ENCODE results near the gene ADCK2.
A peak's percentile ranks its signal among the peaks of the same experiment; 100 is the strongest.
"Not testable (repeated sequence)": the region's sequence is repeated elsewhere in the genome, so short reads cannot be mapped to it uniquely, and the experiment has no call there.

Gene ADCK2, protein sequence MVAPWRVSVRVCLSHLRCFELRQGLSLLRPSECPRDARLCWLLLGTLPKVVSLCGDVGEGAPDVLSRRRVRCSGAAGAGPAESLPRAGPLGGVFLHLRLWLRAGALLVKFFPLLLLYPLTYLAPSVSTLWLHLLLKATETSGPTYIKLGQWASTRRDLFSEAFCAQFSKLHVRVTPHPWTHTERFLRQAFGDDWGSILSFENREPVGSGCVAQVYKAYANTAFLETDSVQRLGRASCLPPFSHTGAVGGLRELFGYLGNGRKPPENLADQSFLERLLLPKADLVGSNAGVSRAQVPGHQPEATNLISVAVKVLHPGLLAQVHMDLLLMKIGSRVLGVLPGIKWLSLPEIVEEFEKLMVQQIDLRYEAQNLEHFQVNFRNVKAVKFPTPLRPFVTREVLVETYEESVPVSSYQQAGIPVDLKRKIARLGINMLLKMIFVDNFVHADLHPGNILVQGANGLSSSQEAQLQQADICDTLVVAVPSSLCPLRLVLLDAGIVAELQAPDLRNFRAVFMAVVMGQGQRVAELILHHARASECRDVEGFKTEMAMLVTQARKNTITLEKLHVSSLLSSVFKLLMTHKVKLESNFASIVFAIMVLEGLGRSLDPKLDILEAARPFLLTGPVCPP

DNA sequence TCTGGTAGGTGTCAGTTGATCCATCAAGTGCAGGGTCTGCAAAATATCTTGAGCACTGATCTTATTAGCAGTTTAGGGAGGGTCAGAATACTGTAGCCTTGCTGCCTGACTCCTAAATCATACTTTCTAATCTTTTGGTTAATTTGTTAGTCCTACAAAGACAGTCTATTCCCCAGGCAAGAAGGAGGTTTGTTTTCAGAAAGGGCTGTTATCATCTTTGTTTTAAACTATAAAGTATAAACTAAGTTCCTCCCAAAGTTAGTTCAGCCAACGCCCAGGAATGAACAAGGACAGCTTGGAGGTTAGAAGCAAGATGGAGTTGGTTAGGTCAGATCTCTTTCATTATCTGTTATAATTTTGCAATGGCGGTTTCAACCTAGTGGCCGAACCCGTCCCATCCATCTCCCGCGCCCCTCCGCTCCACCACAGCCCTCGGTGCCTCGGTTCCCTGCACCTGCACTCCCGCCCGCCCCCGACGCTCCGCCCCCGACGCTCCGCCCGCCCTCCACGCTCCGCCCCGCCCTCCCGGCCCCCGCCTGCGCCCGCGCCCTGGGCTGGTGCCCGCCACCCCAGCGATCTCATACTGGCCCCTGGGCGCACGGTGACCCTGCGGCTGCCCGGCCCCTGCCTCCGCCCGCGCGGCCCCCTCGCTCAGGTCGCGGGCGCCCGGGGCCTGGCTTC, at the start of gene ADCK2:
ADCK2 (plus strand) TSS at position 564 of the 681 bp plus-strand sequence. CDS start 386 bp downstream, outside the sequence.
- ATAC-seq = peak; percentile 82
- H3K9me3 Mint-ChIP-seq = no peaks in the 10 kb centered on the region
- H3K27ac Mint-ChIP-seq = peak within 1 kb of the TSS; percentile 84
- peak within 1 kb of the TSS; percentile 86 for H3K4me3 Mint-ChIP-seq
- no peak for DNase-seq (ENCODE audit: low spot score in 2 of 2)
- peaks cover 22% of the 10 kb centered on the region for H3K4me1 Mint-ChIP-seq
- H3K36me3 Mint-ChIP-seq = peaks cover 5% of the 10 kb centered on the region

DNA sequence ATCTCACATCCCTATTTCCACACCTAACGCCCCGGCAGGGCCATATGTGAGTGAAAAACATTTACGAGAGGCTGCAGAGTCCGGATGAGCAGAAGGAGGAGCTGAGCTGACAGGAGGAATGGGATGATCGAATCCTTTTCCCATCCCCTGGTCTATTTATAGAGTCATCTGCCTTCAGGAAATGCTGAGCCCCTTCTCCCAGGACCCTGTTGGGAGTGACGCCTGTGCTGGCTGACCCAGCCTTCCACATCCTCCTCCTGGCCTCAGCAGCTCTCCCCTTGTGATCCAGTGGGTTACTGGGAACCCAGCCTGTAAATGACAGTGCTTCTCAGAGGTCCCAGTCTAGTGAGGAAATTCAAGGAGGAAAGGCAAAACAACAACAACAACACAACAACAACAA, 48.8 kb upstream of the ADCK2 start:
- Mint-ChIP-seq H3K36me3 (no peaks in the 10 kb centered on the region), H3K9me3 (no peaks in the 10 kb centered on the region), H3K4me1 (no peaks in the 10 kb centered on the region), H3K4me3 (no peak overlapping the region), H3K27ac (no peak overlapping the region)
- ATAC-seq (no peak), DNase-seq (ENCODE audit: low spot score in 2 of 2) (no peak)

DNA sequence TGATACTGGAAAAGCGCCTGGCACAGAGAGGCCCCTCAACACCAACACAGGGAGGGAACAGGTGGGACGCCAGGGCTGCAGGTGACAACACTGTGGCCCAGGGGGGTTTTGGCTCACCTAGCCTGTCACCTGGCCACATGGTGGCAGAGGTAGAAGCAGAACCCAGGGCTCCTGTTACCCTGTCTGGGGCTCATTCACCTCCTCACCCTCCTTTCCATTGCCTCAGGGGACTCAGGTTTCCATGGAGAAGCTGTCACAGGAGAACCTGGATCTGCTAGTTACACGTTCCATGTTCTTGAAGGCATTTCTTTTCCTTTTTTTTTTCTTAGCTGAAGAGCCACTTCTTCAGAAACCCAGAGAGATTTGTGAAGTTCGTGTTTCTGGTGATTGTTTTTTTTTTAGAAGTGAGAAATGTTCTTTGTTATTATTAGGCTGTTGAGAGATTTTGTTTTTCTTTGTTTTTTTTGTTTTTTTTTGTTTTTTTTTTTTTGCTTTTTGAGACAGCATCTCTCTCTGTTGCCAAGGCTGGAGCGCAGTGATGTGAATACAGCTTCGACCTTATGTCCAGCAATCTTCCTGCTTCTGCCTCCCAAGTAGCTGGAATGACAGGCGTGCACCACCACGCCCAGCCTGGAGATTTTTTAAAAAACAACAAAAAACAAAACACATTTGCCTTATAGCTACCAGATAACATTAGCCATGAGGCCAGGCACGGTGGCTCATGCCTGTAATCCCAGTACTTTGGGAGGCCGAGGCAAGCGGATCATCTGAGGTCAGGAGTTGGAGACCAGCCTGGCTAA, 48.2 kb upstream of the ADCK2 start:
- H3K27ac Mint-ChIP-seq = no peak overlapping the region
- H3K36me3 Mint-ChIP-seq = no peaks in the 10 kb centered on the region
- DNase-seq (ENCODE audit: low spot score in 2 of 2) (no peak), ATAC-seq (no peak)
- no peaks in the 10 kb centered on the region for H3K9me3 Mint-ChIP-seq
- no peaks in the 10 kb centered on the region for H3K4me1 Mint-ChIP-seq
- no peak overlapping the region for H3K4me3 Mint-ChIP-seq

DNA sequence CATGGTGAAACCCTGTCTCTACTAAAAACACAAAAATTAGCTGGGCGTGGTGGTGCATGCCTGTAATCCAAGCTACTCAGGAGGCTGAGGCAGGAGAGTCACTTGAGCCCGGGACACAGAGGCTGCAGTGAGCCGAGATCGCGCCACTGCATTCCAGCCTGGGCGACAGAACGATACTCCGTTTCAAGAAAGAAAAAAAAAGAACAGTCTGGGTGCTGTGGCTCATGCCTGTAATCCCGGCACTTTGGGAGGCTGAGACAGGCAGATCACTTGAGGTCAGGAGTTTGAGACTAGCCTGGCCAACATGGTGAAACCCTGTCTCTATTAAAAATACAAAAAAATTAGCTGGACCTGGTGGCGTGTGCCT, 47.6 kb upstream of the ADCK2 start:
- H3K36me3 Mint-ChIP-seq; ATAC-seq; DNase-seq (ENCODE audit: low spot score in 2 of 2); H3K9me3 Mint-ChIP-seq; H3K4me3 Mint-ChIP-seq; H3K27ac Mint-ChIP-seq; H3K4me1 Mint-ChIP-seq: not testable (repeated sequence)

DNA sequence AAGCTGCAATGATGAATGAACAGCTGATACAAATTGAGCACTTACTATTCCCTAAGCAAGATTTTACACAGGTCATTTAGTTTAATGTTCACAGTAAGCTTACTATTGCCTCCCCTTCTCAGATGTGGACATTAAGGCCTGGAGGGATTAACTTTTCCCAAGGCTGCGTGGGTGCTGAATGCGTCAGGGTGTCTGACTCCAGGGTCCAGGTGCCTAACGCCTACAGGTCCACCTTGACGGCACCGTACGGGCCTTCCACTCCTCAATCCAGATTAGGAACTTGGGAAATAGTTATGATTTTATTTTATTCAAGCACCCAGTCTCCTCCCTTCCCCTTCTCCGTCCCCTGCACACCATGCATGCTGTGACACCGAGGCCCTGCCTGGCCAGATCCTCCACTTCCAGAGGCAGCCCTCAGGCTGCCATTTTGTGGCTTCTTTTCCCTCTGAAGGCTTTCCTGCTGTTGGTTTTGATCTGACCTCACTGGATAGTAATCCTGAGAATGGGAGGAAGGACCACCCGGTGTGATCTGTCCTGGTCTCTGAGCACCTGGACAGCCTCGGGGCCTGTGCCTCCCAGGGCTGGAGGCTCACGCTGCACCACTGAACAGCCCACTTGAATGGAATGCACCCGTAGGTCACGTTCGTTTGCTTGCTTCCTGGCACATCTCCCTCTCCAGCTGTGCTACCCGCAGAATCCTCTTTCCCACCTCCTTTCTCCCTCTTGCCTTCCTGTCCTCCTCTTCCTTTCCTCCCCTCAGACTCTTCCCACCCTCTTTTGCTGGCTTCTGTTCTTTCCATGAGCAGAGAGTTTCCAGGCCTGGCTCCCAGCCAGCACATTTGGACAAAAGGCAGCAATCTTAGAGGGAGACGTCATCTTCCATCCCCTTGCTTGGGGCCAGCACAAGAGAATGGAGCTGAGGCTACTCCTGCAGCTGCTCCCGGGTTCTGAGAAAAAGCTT, 46.6 kb upstream of the ADCK2 start:
- ATAC-seq (no peak), DNase-seq (ENCODE audit: low spot score in 2 of 2) (no peak)
- Mint-ChIP-seq H3K4me1 (no peaks in the 10 kb centered on the region), H3K27ac (no peak overlapping the region), H3K4me3 (no peak overlapping the region), H3K36me3 (no peaks in the 10 kb centered on the region), H3K9me3 (no peaks in the 10 kb centered on the region)

DNA sequence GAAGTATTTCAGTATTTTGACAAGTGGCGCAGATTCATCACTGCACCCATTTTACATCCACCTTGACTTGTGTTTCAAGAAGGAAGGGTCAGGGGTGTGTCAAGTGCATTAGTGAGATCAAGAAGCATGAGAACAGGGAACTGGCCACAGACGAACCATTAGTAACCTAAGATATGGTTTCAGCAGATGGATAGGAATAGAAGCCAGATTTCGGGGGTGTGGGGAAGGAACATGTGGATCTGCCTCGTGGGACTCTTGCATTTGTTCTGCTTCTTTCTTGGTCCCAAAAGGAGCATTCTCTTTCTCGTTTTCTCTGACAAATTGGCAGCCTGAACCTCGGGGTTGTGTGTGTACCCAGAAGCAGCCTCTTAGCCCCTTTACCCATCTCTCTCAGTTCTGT, 41.7 kb upstream of the ADCK2 start:
- Mint-ChIP-seq H3K36me3 (no peaks in the 10 kb centered on the region), H3K27ac (no peak overlapping the region), H3K4me3 (no peak overlapping the region), H3K9me3 (no peaks in the 10 kb centered on the region), H3K4me1 (no peaks in the 10 kb centered on the region)
- ATAC-seq (no peak), DNase-seq (ENCODE audit: low spot score in 2 of 2) (no peak)

DNA sequence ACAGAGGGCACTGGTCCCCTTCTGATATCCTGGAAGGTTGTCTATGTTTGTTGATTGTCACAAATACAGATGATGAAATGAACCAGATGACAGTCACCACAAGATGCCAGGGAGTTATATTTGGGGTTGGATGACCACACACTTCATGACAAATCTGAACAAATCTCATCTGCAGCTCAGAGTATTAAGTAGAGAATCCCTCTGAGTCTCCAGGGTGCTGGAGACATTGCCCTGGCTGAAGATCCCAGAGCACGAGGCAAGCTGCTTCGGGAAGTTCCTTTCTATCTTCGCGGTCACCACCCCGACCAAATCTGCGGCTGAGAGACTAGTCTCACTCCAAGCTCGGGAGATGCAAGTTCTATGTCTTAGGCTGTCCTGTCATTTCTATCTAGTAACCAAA, 41.1 kb upstream of the ADCK2 start:
- Mint-ChIP-seq H3K4me3 (no peak overlapping the region), H3K27ac (no peak overlapping the region), H3K36me3 (no peaks in the 10 kb centered on the region), H3K4me1 (no peaks in the 10 kb centered on the region), H3K9me3 (no peaks in the 10 kb centered on the region)
- no peak for DNase-seq (ENCODE audit: low spot score in 2 of 2)
- no peak for ATAC-seq

DNA sequence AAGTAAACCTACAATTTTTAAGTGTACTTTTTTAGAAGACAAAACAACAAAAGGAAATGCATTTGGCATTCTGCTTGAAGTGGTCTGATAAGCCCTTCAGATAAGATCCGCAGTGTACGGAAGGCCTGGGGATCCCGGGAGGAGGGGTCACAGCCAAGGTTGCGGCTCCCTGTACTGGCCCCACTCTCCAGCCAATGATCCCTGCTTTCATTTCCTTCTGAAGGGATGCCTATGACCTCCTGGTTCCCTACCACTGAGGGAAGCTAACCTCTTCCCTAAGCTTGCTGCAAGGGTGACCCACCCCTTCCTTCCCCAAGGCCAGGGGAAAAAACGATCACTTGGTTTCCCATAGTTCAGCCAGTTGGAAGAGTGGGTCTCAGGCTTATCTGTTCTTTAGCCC, 37.4 kb upstream of the ADCK2 start:
- ATAC-seq (no peak), DNase-seq (ENCODE audit: low spot score in 2 of 2) (no peak)
- Mint-ChIP-seq H3K27ac (no peak overlapping the region), H3K36me3 (no peaks in the 10 kb centered on the region), H3K9me3 (no peaks in the 10 kb centered on the region), H3K4me3 (no peak overlapping the region), H3K4me1 (peaks cover 13% of the 10 kb centered on the region)

DNA sequence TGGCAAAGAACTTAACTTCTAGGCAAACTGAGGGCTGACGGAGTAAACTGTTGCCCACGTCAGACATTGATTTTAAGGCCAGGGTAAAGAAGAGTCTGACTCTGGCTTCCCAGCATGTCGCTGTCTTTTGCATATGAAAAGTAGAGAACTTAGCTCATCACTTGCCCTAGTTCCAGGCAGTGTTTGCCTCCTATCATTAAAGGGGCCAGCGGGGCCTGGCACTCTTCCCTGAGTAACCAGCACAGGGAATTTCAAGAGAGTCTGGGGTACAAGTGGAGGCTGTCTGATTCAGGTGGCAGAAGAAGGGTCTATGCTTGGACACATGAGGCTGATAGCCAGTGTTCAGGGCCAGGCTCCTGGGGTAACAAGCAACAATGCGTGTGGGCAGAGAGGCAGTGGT, 36.9 kb upstream of the ADCK2 start:
- no peak overlapping the region for H3K27ac Mint-ChIP-seq
- H3K4me1 Mint-ChIP-seq = peaks cover 13% of the 10 kb centered on the region
- DNase-seq (ENCODE audit: low spot score in 2 of 2) (no peak), ATAC-seq (no peak)
- H3K4me3 Mint-ChIP-seq = no peak overlapping the region
- no peaks in the 10 kb centered on the region for H3K9me3 Mint-ChIP-seq
- H3K36me3 Mint-ChIP-seq = no peaks in the 10 kb centered on the region

DNA sequence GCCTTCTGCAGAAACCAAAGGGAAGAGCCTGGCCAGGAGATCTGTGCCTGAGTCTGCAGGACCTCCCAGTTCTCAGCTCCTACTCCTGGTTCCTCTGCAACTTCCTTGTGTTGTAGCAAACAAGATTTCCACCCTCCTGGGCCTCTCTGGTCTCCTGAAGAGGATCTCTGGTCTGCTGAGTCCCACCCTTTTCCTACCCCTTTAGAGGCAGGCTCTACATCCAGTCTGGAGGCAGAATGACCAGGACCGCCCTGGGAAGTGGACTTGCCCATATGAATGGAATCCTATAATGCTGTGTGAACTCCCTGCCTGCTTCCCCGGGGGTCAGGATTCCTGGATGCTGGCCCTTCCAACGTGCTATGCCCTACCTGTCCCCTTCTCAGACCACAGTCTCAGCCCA, 35.3 kb upstream of the ADCK2 start:
- Mint-ChIP-seq H3K4me1 (peaks cover 20% of the 10 kb centered on the region), H3K27ac (no peak overlapping the region), H3K4me3 (no peak overlapping the region), H3K9me3 (no peaks in the 10 kb centered on the region), H3K36me3 (no peaks in the 10 kb centered on the region)
- ATAC-seq = no peak
- DNase-seq (ENCODE audit: low spot score in 2 of 2) = no peak

DNA sequence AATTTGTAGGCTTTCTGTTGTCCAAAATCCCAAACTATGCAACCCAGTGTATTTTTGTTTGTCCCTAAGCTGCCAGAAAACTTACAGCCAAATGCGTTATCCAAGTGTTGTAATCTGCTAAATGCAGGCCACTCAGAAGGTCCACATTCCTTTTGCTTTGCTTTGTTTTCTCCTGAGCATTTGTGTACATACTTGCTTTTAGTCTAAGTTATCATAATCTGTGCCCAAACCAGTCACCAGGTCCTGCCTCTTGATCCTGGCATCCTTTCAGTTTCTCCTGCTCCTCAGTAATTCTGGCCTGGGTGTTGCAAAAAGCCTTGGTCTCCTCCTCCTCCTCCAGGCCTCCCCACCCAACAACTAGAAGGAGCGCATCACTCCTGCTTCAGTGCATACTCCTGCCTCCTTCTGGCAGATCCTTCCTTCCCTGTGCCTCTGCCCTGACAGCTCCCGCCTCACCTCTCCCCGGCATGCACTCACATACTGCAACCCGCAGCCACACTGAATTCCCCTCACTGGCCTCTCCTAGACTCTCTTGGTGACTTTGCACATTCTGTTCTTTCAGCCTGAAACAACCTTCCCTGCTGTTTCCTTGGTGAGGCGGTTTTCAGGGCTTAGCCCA, 34.5 kb upstream of the ADCK2 start:
- Mint-ChIP-seq H3K27ac (no peak overlapping the region), H3K4me1 (peaks cover 20% of the 10 kb centered on the region), H3K9me3 (no peaks in the 10 kb centered on the region), H3K4me3 (no peak overlapping the region), H3K36me3 (no peaks in the 10 kb centered on the region)
- no peak for ATAC-seq
- DNase-seq (ENCODE audit: low spot score in 2 of 2) = no peak

DNA sequence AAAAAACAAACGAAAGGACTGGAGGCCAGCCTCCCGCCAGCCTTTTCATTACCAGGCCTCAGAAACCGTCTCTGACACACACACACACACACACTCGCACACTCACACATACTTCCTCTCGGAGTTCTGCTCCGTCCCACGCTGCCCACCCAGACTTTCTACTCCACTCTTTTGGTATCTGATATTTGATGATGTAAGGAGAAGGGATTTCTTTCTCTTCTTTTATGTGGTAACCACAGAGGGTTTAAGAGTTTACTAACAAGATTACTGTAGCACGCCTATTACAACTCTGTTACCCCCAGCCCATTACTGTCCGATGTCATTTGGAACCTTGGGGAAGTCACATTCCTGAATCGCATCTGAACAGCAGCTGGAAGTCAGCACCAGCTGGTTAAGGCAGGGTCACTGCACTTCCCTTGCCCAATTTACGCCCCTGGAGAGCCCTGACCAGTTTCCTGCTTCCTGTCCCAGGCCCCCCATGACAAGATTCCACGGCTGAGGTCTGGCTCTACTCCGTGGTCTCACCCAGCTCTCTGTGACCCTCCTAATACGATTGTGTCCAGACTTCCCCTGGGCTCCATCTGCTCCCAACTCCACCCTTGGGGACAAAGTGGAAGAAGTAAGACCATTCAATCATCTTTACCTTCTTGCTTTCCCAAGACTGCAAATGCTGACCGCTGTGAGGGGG, 33.2 kb upstream of the ADCK2 start:
- Mint-ChIP-seq H3K4me3 (peak overlapping the region; percentile 72), H3K9me3 (no peaks in the 10 kb centered on the region)
- no peak for DNase-seq (ENCODE audit: low spot score in 2 of 2)

DNA sequence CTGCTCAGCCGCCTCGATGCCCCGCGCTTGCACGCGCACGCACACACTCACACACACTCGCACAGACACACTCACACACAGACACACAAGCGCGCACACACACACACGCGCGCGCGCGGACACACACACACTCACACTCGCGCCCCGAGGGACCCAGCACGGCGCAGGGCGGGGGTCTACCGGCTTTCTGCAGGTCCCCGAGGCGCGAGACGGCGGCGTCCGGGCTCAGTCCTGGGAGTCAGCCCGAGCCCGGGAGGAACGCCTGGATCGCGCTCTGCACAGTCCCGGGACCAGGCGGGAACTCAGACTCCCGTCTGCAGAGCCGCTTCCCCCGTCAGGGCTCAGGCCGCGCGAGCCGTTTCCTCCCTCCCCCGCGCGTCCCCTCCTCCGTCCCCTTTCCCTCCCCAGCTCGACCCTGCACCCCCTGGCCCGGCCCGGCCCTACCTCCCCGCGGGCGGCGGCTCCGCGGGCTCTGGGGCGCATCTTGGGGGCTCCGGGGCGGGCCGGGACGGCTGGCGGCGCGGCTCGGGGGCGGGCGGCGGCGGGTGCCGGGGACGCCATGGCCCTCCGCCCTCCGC, 32.6 kb upstream of the ADCK2 start:
- no peak overlapping the region for H3K27ac Mint-ChIP-seq
- H3K4me3 Mint-ChIP-seq = peak overlapping the region; percentile 72
- no peaks in the 10 kb centered on the region for H3K9me3 Mint-ChIP-seq
- no peak for DNase-seq (ENCODE audit: low spot score in 2 of 2)
- ATAC-seq = peak; percentile 38
- H3K4me1 Mint-ChIP-seq = peaks cover 20% of the 10 kb centered on the region
- no peaks in the 10 kb centered on the region for H3K36me3 Mint-ChIP-seq

More for the DNA sequence above, 33.2 kb upstream of the ADCK2 start:
- ATAC-seq = no peak
- H3K36me3 Mint-ChIP-seq = no peaks in the 10 kb centered on the region
- H3K4me1 Mint-ChIP-seq = peaks cover 20% of the 10 kb centered on the region
- H3K27ac Mint-ChIP-seq = no peak overlapping the region
